Measurements from ENCODE around the gene CMBL. TPM values are rescaled to one million over a fixed set of nuclear protein-coding genes. Genes with fewer than 3 reads are reported as not detected.

The CMBL gene
- total and polyA plus RNA-seq, 8 donors, result 6.2 to 20.3 (median 11.6) TPM

DNA sequence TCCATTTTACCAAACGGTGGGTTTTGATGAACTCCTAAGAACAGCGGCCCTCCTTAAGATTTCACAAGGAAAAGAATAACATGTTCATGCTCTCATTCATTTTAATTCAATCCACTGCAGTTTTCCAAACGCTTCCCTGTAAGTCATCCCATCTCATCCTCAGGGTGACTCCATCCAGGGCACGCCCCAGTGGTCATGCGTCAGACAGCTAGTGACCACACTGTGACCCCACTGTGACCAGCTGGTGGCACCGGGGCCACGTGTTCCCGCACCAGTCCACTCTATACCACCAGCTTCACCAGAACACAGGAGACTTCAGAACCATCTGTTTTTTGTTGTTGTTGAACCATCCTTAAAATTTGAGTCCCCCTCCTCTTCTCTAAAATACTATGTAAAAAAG is 72.4 kb downstream of the CMBL start:
- no peaks in the 10 kb centered on the region for H3K9me3 ChIP-seq
- FAIRE-seq (no peak), DNase-seq (no peak), ATAC-seq (no peak)
- 87 to 89% methylated on average over 8 of the region's 8 CpGs for WGBS, 2 donors
- H3K4me1 ChIP-seq, result no peaks in the 10 kb centered on the region
- H3K27me3 ChIP-seq, result no peaks in the 10 kb centered on the region
- H3K4me3 ChIP-seq, result no peak overlapping the region
- TF ChIP-seq, protein P1, sequence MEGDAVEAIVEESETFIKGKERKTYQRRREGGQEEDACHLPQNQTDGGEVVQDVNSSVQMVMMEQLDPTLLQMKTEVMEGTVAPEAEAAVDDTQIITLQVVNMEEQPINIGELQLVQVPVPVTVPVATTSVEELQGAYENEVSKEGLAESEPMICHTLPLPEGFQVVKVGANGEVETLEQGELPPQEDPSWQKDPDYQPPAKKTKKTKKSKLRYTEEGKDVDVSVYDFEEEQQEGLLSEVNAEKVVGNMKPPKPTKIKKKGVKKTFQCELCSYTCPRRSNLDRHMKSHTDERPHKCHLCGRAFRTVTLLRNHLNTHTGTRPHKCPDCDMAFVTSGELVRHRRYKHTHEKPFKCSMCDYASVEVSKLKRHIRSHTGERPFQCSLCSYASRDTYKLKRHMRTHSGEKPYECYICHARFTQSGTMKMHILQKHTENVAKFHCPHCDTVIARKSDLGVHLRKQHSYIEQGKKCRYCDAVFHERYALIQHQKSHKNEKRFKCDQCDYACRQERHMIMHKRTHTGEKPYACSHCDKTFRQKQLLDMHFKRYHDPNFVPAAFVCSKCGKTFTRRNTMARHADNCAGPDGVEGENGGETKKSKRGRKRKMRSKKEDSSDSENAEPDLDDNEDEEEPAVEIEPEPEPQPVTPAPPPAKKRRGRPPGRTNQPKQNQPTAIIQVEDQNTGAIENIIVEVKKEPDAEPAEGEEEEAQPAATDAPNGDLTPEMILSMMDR (IDR thresholded peaks at IDR 0.05), result no peak
- no peak overlapping the region for H3K27ac ChIP-seq
- H3K36me3 ChIP-seq, result peaks cover 0 to 21% (median 0%) of the 10 kb centered on the region in 3 donors
- intact Hi-C loops (cut with DNase I), result no loop called here

GRCh38 chr5:10233505-10233904 is 74.2 kb downstream of the CMBL start:
- WGBS, 2 donors, result 61 to 63% methylated on average over 7 of the region's 7 CpGs
- no peak for DNase-seq

DNA sequence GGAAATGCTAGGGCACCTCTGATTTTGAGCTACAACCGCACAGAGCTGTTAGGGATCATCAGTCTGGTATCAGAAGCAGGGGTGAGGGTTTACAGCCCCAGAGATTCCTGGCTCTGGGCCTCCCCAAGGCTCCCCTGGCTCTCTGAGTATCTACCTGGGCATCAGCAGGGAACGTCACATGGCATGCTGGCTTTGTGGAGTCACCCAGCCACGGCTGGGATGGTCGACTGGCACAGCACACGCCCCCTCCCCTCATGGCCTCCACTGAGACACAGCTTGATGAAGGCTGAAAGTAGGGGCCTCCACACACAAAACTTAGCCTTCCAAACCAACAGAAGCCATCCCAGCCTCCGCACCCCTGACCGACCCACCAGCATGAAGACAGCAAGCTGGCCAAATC is 74.7 kb downstream of the CMBL start:
- 77 to 78% methylated on average over 7 of the region's 7 CpGs for WGBS, 2 donors
- FAIRE-seq, result no peak
- H3K27me3 ChIP-seq, result no peaks in the 10 kb centered on the region
- TF ChIP-seq, protein P1 (IDR thresholded peaks at IDR 0.05), result no peak
- H3K4me3 ChIP-seq, result no peak overlapping the region
- peaks cover 0 to 14% (median 0%) of the 10 kb centered on the region in 3 donors for H3K36me3 ChIP-seq
- no peaks in the 10 kb centered on the region for H3K4me1 ChIP-seq
- no peak overlapping the region for H3K27ac ChIP-seq
- no peak for DNase-seq
- no peaks in the 10 kb centered on the region for H3K9me3 ChIP-seq
- intact Hi-C loops (cut with DNase I), result no loop called here
- ATAC-seq, result no peak

More at GRCh38 chr5:10233505-10233904, 74.2 kb downstream of the CMBL start:
- Histone ChIP-seq H3K27ac (no peak overlapping the region), H3K9me3 (no peaks in the 10 kb centered on the region), H3K4me1 (no peaks in the 10 kb centered on the region), H3K27me3 (no peaks in the 10 kb centered on the region), H3K4me3 (no peak overlapping the region), H3K36me3 (peaks cover 0 to 14% (median 0%) of the 10 kb centered on the region in 3 donors)
- ATAC-seq (peak in 2 of 4 donors; percentile 47 to 68), FAIRE-seq (no peak)
- TF ChIP-seq, protein P1 (IDR thresholded peaks at IDR 0.05), result no peak
- intact Hi-C loops (cut with DNase I), result no loop called here

GRCh38 chr5:10232386-10232785 is 75.3 kb downstream of the CMBL start:
- Histone ChIP-seq H3K9me3 (no peaks in the 10 kb centered on the region), H3K36me3 (peaks cover 0 to 14% (median 0%) of the 10 kb centered on the region in 3 donors), H3K4me3 (no peak overlapping the region), H3K27ac (no peak overlapping the region), H3K4me1 (no peaks in the 10 kb centered on the region), H3K27me3 (no peaks in the 10 kb centered on the region)
- FAIRE-seq (no peak), DNase-seq (no peak), ATAC-seq (no peak)
- intact Hi-C loops (cut with DNase I), result no loop called here
- WGBS, 2 donors, result 95 to 96% methylated on average over 9 of the region's 9 CpGs
- TF ChIP-seq, protein P1 (IDR thresholded peaks at IDR 0.05), result no peak

GRCh38 chr5:10229306-10230048 is 78.2 kb downstream of the CMBL start:
- 85 to 93% methylated on average over 11 of the region's 11 CpGs for WGBS, 2 donors
- Histone ChIP-seq H3K4me3 (no peak overlapping the region), H3K27me3 (no peaks in the 10 kb centered on the region), H3K36me3 (peaks cover 0 to 5% (median 0%) of the 10 kb centered on the region in 3 donors), H3K27ac (no peak overlapping the region), H3K9me3 (no peaks in the 10 kb centered on the region), H3K4me1 (no peaks in the 10 kb centered on the region)
- FAIRE-seq, result no peak
- no peak for DNase-seq
- no peak for ATAC-seq
- TF ChIP-seq, protein P1 (IDR thresholded peaks at IDR 0.05), result no peak
- intact Hi-C loops (cut with DNase I), result no loop called here

Measured in pancreas (tissue), 10 donors.